DND-41 (cell line): ENCODE results near the gene MOK.

ENCODE experiments used
- ATAC-seq: fragments of 200-7000 bp; cut with Tn5 transposase; 3 replicates; pipeline ENCODE4 v1.9.1; 2021; ENCODE audit warnings: low read depth; ENCODE audit not compliant: insufficient read depth
- DNase-seq: peaks from one replicate; pipeline ENCODE4 v3.0.0-alpha.2; 2020
- H2AFZ ChIP-seq: 2 replicates; pipeline ENCODE4 v1.6.0; 2012; ENCODE audit warnings: low read depth, low read length
- H3K27ac ChIP-seq: 2 replicates; pipeline ENCODE4 v1.5.1; 2012; ENCODE audit warnings: low read length, inconsistent platforms
- H3K27me3 ChIP-seq: fragments of 200-600 bp; sonication (generic); 2 replicates; pipeline ENCODE4 v1.6.0; 2012; ENCODE audit warnings: low read length, mild to moderate bottlenecking, inconsistent platforms; ENCODE audit not compliant: insufficient read depth, poor library complexity
- H3K36me3 ChIP-seq: 2 replicates; pipeline ENCODE4 v1.5.1; 2012; ENCODE audit warnings: low read length, inconsistent platforms; ENCODE audit not compliant: insufficient read depth
- H3K4me1 ChIP-seq: 2 replicates; pipeline ENCODE4 v1.5.1; 2012; ENCODE audit warnings: mild to moderate bottlenecking, low read length; ENCODE audit not compliant: insufficient read depth
- H3K4me2 ChIP-seq: 2 replicates; pipeline ENCODE4 v1.6.0; 2012; ENCODE audit warnings: mild to moderate bottlenecking, moderate library complexity, low read length, inconsistent platforms; ENCODE audit not compliant: insufficient read depth
- H3K4me3 ChIP-seq, 2 experiments: fragments of 200-600 bp in 1 of 2; shearing (Covaris generic) in 1 of 2; 2 replicates each; pipeline ENCODE4 v1.5.1; 2012 to 2016; ENCODE audit warnings: inconsistent platforms in 2 of 2, low read length in 2 of 2, mild to moderate bottlenecking in 2 of 2, low read depth in 1 of 2, moderate library complexity in 1 of 2
- H3K79me2 ChIP-seq: 2 replicates; pipeline ENCODE4 v1.6.0; 2012; ENCODE audit warnings: low read length, inconsistent platforms; ENCODE audit not compliant: insufficient read depth
- H3K9ac ChIP-seq: 2 replicates; pipeline ENCODE4 v1.6.0; 2012; ENCODE audit warnings: low read depth, mild to moderate bottlenecking, inconsistent platforms, low read length, moderate library complexity
- H3K9me3 ChIP-seq: 2 replicates; pipeline ENCODE4 v1.5.1; 2012; ENCODE audit warnings: low read length, moderate library complexity, mild to moderate bottlenecking, inconsistent platforms; ENCODE audit not compliant: insufficient read depth, severe bottlenecking
- H4K20me1 ChIP-seq: 2 replicates; pipeline ENCODE4 v1.6.0; 2012; ENCODE audit warnings: low read length; ENCODE audit not compliant: insufficient read depth
- CTCF ChIP-seq: IDR thresholded peaks from 2 replicates; pipeline ENCODE4 v1.5.1; 2012; ENCODE audit warnings: borderline replicate concordance, low read length, moderate library complexity, mild to moderate bottlenecking; ENCODE audit not compliant: poor library complexity, severe bottlenecking; ENCODE audit errors: extremely low read depth
- EZH2 ChIP-seq: IDR thresholded peaks from 3 replicates; pipeline ENCODE4 v1.6.1; 2012; ENCODE audit warnings: borderline replicate concordance, low read depth, mild to moderate bottlenecking, moderate library complexity, low read length, inconsistent platforms; ENCODE audit not compliant: severe bottlenecking

MOK gene

DNA sequence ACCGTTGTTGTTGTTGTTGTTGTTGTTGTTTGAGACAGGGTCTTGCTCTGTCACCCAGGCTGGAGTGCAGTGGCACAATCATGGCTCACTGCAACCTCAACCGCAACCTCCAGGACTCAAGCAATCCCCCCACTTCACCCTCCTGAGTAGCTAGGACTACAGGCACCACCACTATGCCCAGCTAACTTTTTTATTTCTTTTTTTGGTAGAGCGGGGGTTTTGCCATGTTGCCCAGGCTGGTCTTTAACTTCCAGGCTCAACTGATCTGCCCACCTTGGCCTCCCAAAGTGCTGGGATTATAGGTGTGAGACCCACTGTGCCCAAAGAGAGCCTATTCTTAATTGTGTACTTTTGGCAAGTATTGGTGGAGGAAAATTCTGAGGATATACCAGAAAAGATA is 25.7 kb downstream of the MOK start:
- no peak overlapping the region for H3K27ac ChIP-seq
- no peak overlapping the region for H2AFZ ChIP-seq
- no peak overlapping the region for H3K4me3 ChIP-seq
- no peak for DNase-seq
- no peaks in the 10 kb centered on the region for H3K79me2 ChIP-seq
- no peak overlapping the region for H3K9ac ChIP-seq
- H4K20me1 ChIP-seq, result no peaks in the 10 kb centered on the region
- H3K4me1 ChIP-seq, result no peaks in the 10 kb centered on the region
- H3K4me2 ChIP-seq, result no peak overlapping the region
- H3K9me3 ChIP-seq, result no peaks in the 10 kb centered on the region
- no peaks in the 10 kb centered on the region for H3K36me3 ChIP-seq
- no peak for ATAC-seq
- no peak for TF ChIP-seq CTCF
- no peak for TF ChIP-seq EZH2
- no peaks in the 10 kb centered on the region for H3K27me3 ChIP-seq

- Histone ChIP-seq H3K79me2 (no peaks in the 10 kb centered on the region), H3K27me3 (no peaks in the 10 kb centered on the region), H3K9ac (no peak overlapping the region), H3K4me3 (no peak overlapping the region), H2AFZ (no peak overlapping the region), H3K4me2 (no peak overlapping the region), H3K4me1 (no peaks in the 10 kb centered on the region), H4K20me1 (no peaks in the 10 kb centered on the region), H3K36me3 (no peaks in the 10 kb centered on the region), H3K9me3 (no peaks in the 10 kb centered on the region), H3K27ac (no peak overlapping the region)
- no peak for ATAC-seq
- DNase-seq, result no peak
- no peak for TF ChIP-seq CTCF
- TF ChIP-seq EZH2, result no peak
Observed at GRCh38 chr14:102278631-102278935, 26.4 kb downstream of the MOK start.

GRCh38 chr14:102277874-102278630 is 26.9 kb downstream of the MOK start:
- Histone ChIP-seq H2AFZ (no peak overlapping the region), H3K4me3 (no peak overlapping the region), H3K36me3 (no peaks in the 10 kb centered on the region), H4K20me1 (no peaks in the 10 kb centered on the region), H3K4me1 (no peaks in the 10 kb centered on the region), H3K4me2 (no peak overlapping the region), H3K79me2 (no peaks in the 10 kb centered on the region), H3K9me3 (no peaks in the 10 kb centered on the region), H3K9ac (no peak overlapping the region), H3K27ac (no peak overlapping the region), H3K27me3 (no peaks in the 10 kb centered on the region)
- no peak for DNase-seq
- ATAC-seq, result no peak
- TF ChIP-seq CTCF, result no peak
- no peak for TF ChIP-seq EZH2

DNA sequence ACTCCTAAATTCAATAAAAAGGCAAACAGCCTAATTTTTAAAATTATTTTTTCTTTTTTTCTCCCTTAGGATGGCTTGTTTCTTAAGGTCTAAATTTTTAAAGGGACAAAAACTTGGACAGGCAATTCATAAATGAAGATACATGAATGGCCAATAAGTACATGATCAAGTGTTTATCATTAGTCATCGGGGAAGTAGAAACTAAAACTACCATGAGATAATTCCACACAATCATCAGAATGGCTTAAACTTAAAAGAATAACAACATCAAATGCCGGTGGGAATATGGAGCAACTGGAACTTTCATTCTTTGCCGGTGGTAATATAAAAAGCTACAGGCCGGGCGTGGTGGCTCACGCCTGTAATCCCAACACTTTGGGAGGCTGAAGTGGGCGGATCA is 29.1 kb downstream of the MOK start:
- Histone ChIP-seq H3K9me3 (no peaks in the 10 kb centered on the region), H3K4me2 (no peak overlapping the region), H3K27ac (no peak overlapping the region), H3K4me1 (no peaks in the 10 kb centered on the region), H2AFZ (no peak overlapping the region), H3K79me2 (no peaks in the 10 kb centered on the region), H3K9ac (no peak overlapping the region), H3K4me3 (no peak overlapping the region), H4K20me1 (no peaks in the 10 kb centered on the region), H3K27me3 (no peaks in the 10 kb centered on the region), H3K36me3 (no peaks in the 10 kb centered on the region)
- ATAC-seq (no peak), DNase-seq (no peak)
- TF ChIP-seq CTCF, result no peak
- TF ChIP-seq EZH2, result no peak
